ENCODE results near the gene ACP7.
"Not testable (repeated sequence)": the region's sequence is repeated elsewhere in the genome, so short reads cannot be mapped to it uniquely, and the experiment has no call there.

ACP7 gene

GRCh38 chr19:39083983-39084731 lies at the start of gene ACP7:
TSS of gene ACP7 (plus strand) at chr19:39084368. CDS start at chr19:39085270, 902 bp downstream.
- peak in 1 of 2 donors; percentile 11 for DNase-seq

GRCh38 chr19:39036581-39036980 lies 47.6 kb upstream of the ACP7 start:
- no peak for DNase-seq

- DNase-seq = no peak
Observed at GRCh38 chr19:39037194-39037593, 47.0 kb upstream of the ACP7 start.

GRCh38 chr19:39038098-39038497 lies 46.1 kb upstream of the ACP7 start:
- DNase-seq = no peak

- no peak for DNase-seq
Observed at GRCh38 chr19:39045506-39045905, 38.7 kb upstream of the ACP7 start.

GRCh38 chr19:39046037-39046821 lies 37.9 kb upstream of the ACP7 start:
- DNase-seq = no peak

GRCh38 chr19:39047073-39047472 lies 37.1 kb upstream of the ACP7 start:
- DNase-seq = no peak

- DNase-seq = peak; percentile 61 to 65
Observed at GRCh38 chr19:39052243-39052746, 31.9 kb upstream of the ACP7 start.

GRCh38 chr19:39052846-39053245 lies 31.3 kb upstream of the ACP7 start:
- DNase-seq = no peak

GRCh38 chr19:39053276-39054090 lies 30.7 kb upstream of the ACP7 start:
- no peak for DNase-seq

GRCh38 chr19:39054091-39054470 lies 30.1 kb upstream of the ACP7 start:
- no peak for DNase-seq

GRCh38 chr19:39057615-39058014 lies 26.6 kb upstream of the ACP7 start:
- no peak for DNase-seq

GRCh38 chr19:39059302-39059701 lies 24.9 kb upstream of the ACP7 start:
- DNase-seq = no peak

GRCh38 chr19:39060171-39060570 lies 24.0 kb upstream of the ACP7 start:
- no peak for DNase-seq

- no peak for DNase-seq
Observed at GRCh38 chr19:39064405-39064804, 19.8 kb upstream of the ACP7 start.

GRCh38 chr19:39065928-39066327 lies 18.2 kb upstream of the ACP7 start:
- DNase-seq = no peak

GRCh38 chr19:39067104-39067503 lies 17.1 kb upstream of the ACP7 start:
- DNase-seq = no peak

GRCh38 chr19:39068259-39068658 lies 15.9 kb upstream of the ACP7 start:
- not testable (repeated sequence) for DNase-seq

GRCh38 chr19:39070888-39071287 lies 13.3 kb upstream of the ACP7 start:
- no peak for DNase-seq

GRCh38 chr19:39074205-39074692 lies 9.9 kb upstream of the ACP7 start:
- DNase-seq = no peak

- no peak for DNase-seq
Observed at GRCh38 chr19:39074942-39075341, 9.2 kb upstream of the ACP7 start.

GRCh38 chr19:39077323-39077722 lies 6.8 kb upstream of the ACP7 start:
- no peak for DNase-seq
